ENCODE data around the gene NUDT22. TPM values are rescaled to one million over a fixed set of nuclear protein-coding genes. Genes with fewer than 3 reads are reported as not detected.

The NUDT22 gene
- total and polyA plus RNA-seq, 7 experiments from 2014 or later: 40.7 to 94.0 (median 56.9) TPM

- H3K4me3 Mint-ChIP-seq: no peak overlapping the region
- ChIA-PET CTCF (interaction anchor here (1.5 kb wide), 1 partner anchor 12 kb away, joined by 3 read pairs; no protein-coding TSS in a partner anchor), POLR2A (no interaction called here)
- peaks cover 0 to 7% (median 3%) of the 10 kb centered on the region in 5 donors for H3K36me3 Mint-ChIP-seq
- intact Hi-C loops (cut with micrococcal nuclease): no loop called here
- H3K4me1 Mint-ChIP-seq: peaks cover 0 to 9% (median 0%) of the 10 kb centered on the region in 7 donors
- no peaks in the 10 kb centered on the region for H3K9me3 ChIP-seq (ENCODE audit: control insufficient read depth in 2 of 3, low read length in 3 of 3)
- no peak overlapping the region for H3K4me3 ChIP-seq (ENCODE audit: low read length)
- no peaks in the 10 kb centered on the region for H3K27me3 Mint-ChIP-seq
- H3K36me3 ChIP-seq (ENCODE audit: control insufficient read depth in 2 of 3, insufficient read depth in 3 of 3, low read length in 3 of 3): peaks cover 0 to 11% (median 0%) of the 10 kb centered on the region in 3 experiments
- H3K4me1 ChIP-seq (ENCODE audit: control insufficient read depth in 2 of 2, insufficient read depth in 2 of 2, low read length in 2 of 2): no peaks in the 10 kb centered on the region
- no peak overlapping the region for H3K27ac ChIP-seq (ENCODE audit: low read depth, low read length)
- no peak overlapping the region for H3K27ac Mint-ChIP-seq
- no peaks in the 10 kb centered on the region for H3K9me3 Mint-ChIP-seq
- H3K27me3 ChIP-seq (ENCODE audit: control insufficient read depth in 2 of 2, insufficient read depth in 2 of 2, low read length in 2 of 2): no peaks in the 10 kb centered on the region
- ATAC-seq: no peak
- no peak for DNase-seq
Measured at GRCh38 chr11:64261556-64262080, 35.5 kb downstream of the NUDT22 start.

- ChIA-PET CTCF (interaction anchor here (1.3 to 1.5 kb wide), 3 partner anchors 12 to 58 kb away, joined by 3 to 4 read pairs (median 3); no protein-coding TSS in a partner anchor), POLR2A (no interaction called here)
- Mint-ChIP-seq H3K27me3 (no peaks in the 10 kb centered on the region), H3K27ac (no peak overlapping the region), H3K36me3 (peaks cover 0 to 7% (median 3%) of the 10 kb centered on the region in 5 donors), H3K9me3 (no peaks in the 10 kb centered on the region), H3K4me1 (peaks cover 0 to 8% (median 0%) of the 10 kb centered on the region in 7 donors), H3K4me3 (no peak overlapping the region)
- Histone ChIP-seq H3K4me3 (ENCODE audit: low read length) (no peak overlapping the region), H3K4me1 (ENCODE audit: control insufficient read depth in 2 of 2, insufficient read depth in 2 of 2, low read length in 2 of 2) (no peaks in the 10 kb centered on the region), H3K27me3 (ENCODE audit: control insufficient read depth in 2 of 2, insufficient read depth in 2 of 2, low read length in 2 of 2) (no peaks in the 10 kb centered on the region), H3K27ac (ENCODE audit: low read depth, low read length) (no peak overlapping the region), H3K36me3 (ENCODE audit: control insufficient read depth in 2 of 3, insufficient read depth in 3 of 3, low read length in 3 of 3) (peaks cover 0 to 11% (median 0%) of the 10 kb centered on the region in 3 experiments), H3K9me3 (ENCODE audit: control insufficient read depth in 2 of 3, low read length in 3 of 3) (no peaks in the 10 kb centered on the region)
- intact Hi-C loops (cut with micrococcal nuclease): no loop called here
- no peak for ATAC-seq
- no peak for DNase-seq
Measured at GRCh38 chr11:64262271-64263002, 36.4 kb downstream of the NUDT22 start.

- ATAC-seq (no peak), DNase-seq (no peak)
- Mint-ChIP-seq H3K27me3 (no peaks in the 10 kb centered on the region), H3K27ac (no peak overlapping the region), H3K36me3 (peaks cover 0 to 7% (median 3%) of the 10 kb centered on the region in 5 donors), H3K4me1 (peaks cover 0 to 13% (median 8%) of the 10 kb centered on the region in 7 donors), H3K9me3 (no peaks in the 10 kb centered on the region), H3K4me3 (no peak overlapping the region)
- Histone ChIP-seq H3K4me3 (ENCODE audit: low read length) (no peak overlapping the region), H3K4me1 (ENCODE audit: control insufficient read depth in 2 of 2, insufficient read depth in 2 of 2, low read length in 2 of 2) (peaks cover under 1 to 3% of the 10 kb centered on the region in 2 donors), H3K36me3 (ENCODE audit: control insufficient read depth in 2 of 3, insufficient read depth in 3 of 3, low read length in 3 of 3) (peaks cover 0 to 11% (median 0%) of the 10 kb centered on the region in 3 experiments), H3K9me3 (ENCODE audit: control insufficient read depth in 2 of 3, low read length in 3 of 3) (no peaks in the 10 kb centered on the region), H3K27me3 (ENCODE audit: control insufficient read depth in 2 of 2, insufficient read depth in 2 of 2, low read length in 2 of 2) (no peaks in the 10 kb centered on the region), H3K27ac (ENCODE audit: low read depth, low read length) (no peak overlapping the region)
- intact Hi-C loops (cut with micrococcal nuclease): no loop called here
- ChIA-PET CTCF (interaction anchor here (1.3 to 1.4 kb wide), 2 partner anchors 13 to 59 kb away, joined by 3 to 4 read pairs; no protein-coding TSS in a partner anchor), POLR2A (interaction anchor here (0.6 to 1.0 kb wide), 2 partner anchors 16 to 30 kb away, joined by 3 to 4 read pairs; no protein-coding TSS in a partner anchor)
Measured at GRCh38 chr11:64263021-64263946, 37.2 kb downstream of the NUDT22 start.

DNA sequence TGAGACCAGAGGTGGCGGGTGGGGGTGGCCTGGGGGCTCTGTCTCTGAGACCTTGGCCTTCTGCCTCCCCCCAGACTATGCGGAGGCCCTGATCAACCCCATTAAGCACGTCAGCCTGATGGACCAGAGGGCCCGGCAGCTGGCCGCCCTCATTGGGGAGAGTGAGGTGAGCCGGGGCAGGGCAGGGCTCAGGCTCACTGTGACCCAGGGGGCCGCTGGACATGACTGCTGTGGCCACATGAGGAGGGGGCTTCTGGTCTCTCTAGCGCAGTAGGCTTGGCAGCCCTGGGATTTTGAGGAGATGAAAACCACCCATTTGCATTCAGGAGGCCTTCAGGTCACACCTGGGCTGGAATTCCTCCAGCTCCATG is 37.9 kb downstream of the NUDT22 start:
- CTCF ChIA-PET: interaction anchor here (1.4 kb wide), 1 partner anchor 59 kb away, joined by 4 read pairs; no protein-coding TSS in a partner anchor
- Mint-ChIP-seq H3K36me3 (peaks cover 0 to 7% (median 4%) of the 10 kb centered on the region in 5 donors), H3K27me3 (no peaks in the 10 kb centered on the region), H3K27ac (no peak overlapping the region), H3K4me3 (no peak overlapping the region), H3K9me3 (no peaks in the 10 kb centered on the region), H3K4me1 (peaks cover 4 to 19% (median 13%) of the 10 kb centered on the region in 7 donors)
- POLR2A ChIA-PET: interaction anchor here (0.6 to 1.0 kb wide), 2 partner anchors 16 to 31 kb away, joined by 3 to 4 read pairs; no protein-coding TSS in a partner anchor
- ATAC-seq: no peak
- H3K27me3 ChIP-seq (ENCODE audit: control insufficient read depth in 2 of 2, insufficient read depth in 2 of 2, low read length in 2 of 2): no peaks in the 10 kb centered on the region
- intact Hi-C loops (cut with micrococcal nuclease): no loop called here
- no peak overlapping the region for H3K27ac ChIP-seq (ENCODE audit: low read depth, low read length)
- H3K4me3 ChIP-seq (ENCODE audit: low read length): no peak overlapping the region
- DNase-seq: no peak
- peaks cover 0 to 5% (median 0%) of the 10 kb centered on the region in 3 experiments for H3K36me3 ChIP-seq (ENCODE audit: control insufficient read depth in 2 of 3, insufficient read depth in 3 of 3, low read length in 3 of 3)
- peaks cover 7 to 9% of the 10 kb centered on the region in 2 donors for H3K4me1 ChIP-seq (ENCODE audit: control insufficient read depth in 2 of 2, insufficient read depth in 2 of 2, low read length in 2 of 2)
- H3K9me3 ChIP-seq (ENCODE audit: control insufficient read depth in 2 of 3, low read length in 3 of 3): no peaks in the 10 kb centered on the region

GRCh38 chr11:64264371-64264852 is 38.3 kb downstream of the NUDT22 start:
- Mint-ChIP-seq H3K36me3 (peaks cover 0 to 8% (median 4%) of the 10 kb centered on the region in 5 donors), H3K27me3 (no peaks in the 10 kb centered on the region), H3K4me1 (peaks cover 8 to 21% (median 16%) of the 10 kb centered on the region in 7 donors), H3K4me3 (peak overlapping the region in 1 of 10 donors; percentile 29), H3K9me3 (no peaks in the 10 kb centered on the region), H3K27ac (no peak overlapping the region)
- intact Hi-C loops (cut with micrococcal nuclease): no loop called here
- H3K9me3 ChIP-seq (ENCODE audit: control insufficient read depth in 2 of 3, low read length in 3 of 3): no peaks in the 10 kb centered on the region
- ATAC-seq (no peak), DNase-seq (no peak)
- H3K27ac ChIP-seq (ENCODE audit: low read depth, low read length): no peak overlapping the region
- ChIA-PET POLR2A (interaction anchor here (0.6 to 1.0 kb wide), 2 partner anchors 17 to 31 kb away, joined by 3 to 4 read pairs; no protein-coding TSS in a partner anchor), CTCF (no interaction called here)
- peaks cover 8 to 10% of the 10 kb centered on the region in 2 donors for H3K4me1 ChIP-seq (ENCODE audit: control insufficient read depth in 2 of 2, insufficient read depth in 2 of 2, low read length in 2 of 2)
- no peaks in the 10 kb centered on the region for H3K27me3 ChIP-seq (ENCODE audit: control insufficient read depth in 2 of 2, insufficient read depth in 2 of 2, low read length in 2 of 2)
- no peak overlapping the region for H3K4me3 ChIP-seq (ENCODE audit: low read length)
- peaks cover 0 to 5% (median 0%) of the 10 kb centered on the region in 3 experiments for H3K36me3 ChIP-seq (ENCODE audit: control insufficient read depth in 2 of 3, insufficient read depth in 3 of 3, low read length in 3 of 3)
